ENCODE measurements around the gene PNP. TPM values are rescaled to one million over a fixed set of nuclear protein-coding genes. Genes with fewer than 3 reads are reported as not detected.

PNP gene
- total and polyA plus RNA-seq, 10 of the 15 experiments (the other 5 are each of a cell fraction or from before 2014, with no cell fraction given): 103 to 215 (median 138) TPM

- FAIRE-seq (peak; percentile 75), DNase-seq (ENCODE audit: low read depth, low spot score) (peak; percentile 27), ATAC-seq (peak; percentile 29)
- intact Hi-C loops (cut with micrococcal nuclease; ENCODE audit: unreplicated experiment): loop anchor here (1.0 to 5.0 kb wide), 5 partner anchors 23 to 222 kb away; partner anchors contain the start of genes CCNB1IP1, PARP2 and RNASE4
- BruUV-seq (replicated peaks): no TSS peak
- CTCF ChIA-PET: interaction anchor here (0.6 to 5.4 kb wide), 11 partner anchors 10 to 1020 kb away, joined by 3 to 39 read pairs (median 3); partner anchors contain the start of genes PNP and TEP1
- peak overlapping the region; percentile 80 for H3K9ac ChIP-seq (ENCODE audit: control insufficient read depth, insufficient read depth, low read length)
- H3K36me3 ChIP-seq (ENCODE audit: control insufficient read depth in 2 of 2, insufficient read depth in 2 of 2, low read length in 1 of 2): peaks cover 11 to 27% of the 10 kb centered on the region in 2 experiments
- H3K27ac ChIP-seq (ENCODE audit: control insufficient read depth, insufficient read depth): peak overlapping the region; percentile 87
- RAD21 ChIA-PET (ENCODE audit: unreplicated experiment): interaction anchor here (0.7 to 3.7 kb wide), 11 partner anchors 29 to 153 kb away, joined by 3 to 21 read pairs (median 7); partner anchors contain the start of gene PARP2
- H3K4me2 ChIP-seq (ENCODE audit: control insufficient read depth, insufficient read depth): peak overlapping the region; percentile 94
- POLR2A ChIA-PET: interaction anchor here (0.8 to 1.4 kb wide), 12 partner anchors 8 to 223 kb away, joined by 3 to 14 read pairs (median 5); partner anchors contain the start of genes CCNB1IP1, PARP2, PNP and RNASE4
- in situ Hi-C loops (cut with MboI): loop anchor here (5.0 kb wide), 1 partner anchor 222 kb away; the partner anchor contains the start of gene RNASE4
- under 1% methylated on average over 30 of the region's 32 CpGs for WGBS (ENCODE audit: insufficient coverage, insufficient replicate concordance, low lambda C conversion rate, missing lambda C conversion rate)
- no peaks in the 10 kb centered on the region for H4K20me1 ChIP-seq (ENCODE audit: control insufficient read depth, insufficient read depth)
- H2AFZ ChIP-seq (ENCODE audit: control insufficient read depth, low read depth, low read length): no peak overlapping the region; the same call in 1 of the 2 replicates
- SMC1A ChIA-PET (ENCODE audit: uncharacterized antibody, unreplicated experiment): interaction anchor here (0.9 to 4.7 kb wide), 8 partner anchors 29 to 220 kb away, joined by 3 to 49 read pairs (median 7); partner anchors contain the start of genes CCNB1IP1 and PARP2
- peaks cover 6% of the 10 kb centered on the region for H3K4me1 ChIP-seq (ENCODE audit: control insufficient read depth, insufficient read depth, low read length)
- TF ChIP-seq, protein P1, sequence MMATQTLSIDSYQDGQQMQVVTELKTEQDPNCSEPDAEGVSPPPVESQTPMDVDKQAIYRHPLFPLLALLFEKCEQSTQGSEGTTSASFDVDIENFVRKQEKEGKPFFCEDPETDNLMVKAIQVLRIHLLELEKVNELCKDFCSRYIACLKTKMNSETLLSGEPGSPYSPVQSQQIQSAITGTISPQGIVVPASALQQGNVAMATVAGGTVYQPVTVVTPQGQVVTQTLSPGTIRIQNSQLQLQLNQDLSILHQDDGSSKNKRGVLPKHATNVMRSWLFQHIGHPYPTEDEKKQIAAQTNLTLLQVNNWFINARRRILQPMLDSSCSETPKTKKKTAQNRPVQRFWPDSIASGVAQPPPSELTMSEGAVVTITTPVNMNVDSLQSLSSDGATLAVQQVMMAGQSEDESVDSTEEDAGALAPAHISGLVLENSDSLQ (IDR thresholded peaks at IDR 0.05): peak; percentile 15; the same call in 1 of the 2 replicates
- TF ChIP-seq SIX5 (IDR thresholded peaks at IDR 0.05; ENCODE audit: low read depth, low read length, severe bottlenecking) (no peak), SPI1 (IDR thresholded peaks at IDR 0.05; ENCODE audit: borderline replicate concordance, insufficient read depth, low read depth, low read length) (peak; percentile 69; the same call in 1 of the 2 replicates), RBBP5 (conservative IDR thresholded peaks at IDR 0.05) (no peak), SMARCA5 (IDR thresholded peaks at IDR 0.05) (0 out of 2 replicates have a peak, but pooled peaks have one; percentile 62), TCF12 (IDR thresholded peaks at IDR 0.05; ENCODE audit: low read depth, low read length) (0 out of 2 replicates have a peak, but pooled peaks have one; percentile 22), TCF3 (IDR thresholded peaks at IDR 0.05; ENCODE audit: borderline replicate concordance, insufficient read depth, low read depth, low read length) (0 out of 2 replicates have a peak, but pooled peaks have one; percentile 17), SIN3A (IDR thresholded peaks at IDR 0.05; ENCODE audit: low read depth, low read length) (peak; percentile 24; the same call in 1 of the 2 replicates), IKZF2 (IDR thresholded peaks at IDR 0.05) (0 out of 4 replicates have a peak, but pooled peaks of 1 of the 2 experiments have one; percentile 1), ETV6 (conservative IDR thresholded peaks at IDR 0.05 in 1 of 2, IDR thresholded peaks at IDR 0.05 in 1 of 2; ENCODE audit: borderline replicate concordance in 1 of 2, low read depth in 1 of 2) (peak in 1 of 2 experiments; percentile 73; a peak in 2 of 4 replicates)
- peak overlapping the region; percentile 73 for H3K4me3 ChIP-seq
- H3K27me3 ChIP-seq (replicated peaks in 1 of 2; ENCODE audit: control insufficient read depth in 2 of 2, insufficient read depth in 2 of 2, low read length in 1 of 2): no peaks in the 10 kb centered on the region
- H3K79me2 ChIP-seq (ENCODE audit: control insufficient read depth, insufficient read depth, low read length): peaks cover 33% of the 10 kb centered on the region
- H3K9me3 ChIP-seq (replicated peaks; ENCODE audit: control insufficient read depth, insufficient read depth, low read length): no peaks in the 10 kb centered on the region
These were observed 8.6 kb upstream of the PNP start for GRCh38 chr14:20460458-20461224.
